ENCODE measurements around the gene ALKBH5.
A peak's percentile ranks its signal among the peaks of the same experiment; 100 is the strongest.
"Not testable (repeated sequence)": the region's sequence is repeated elsewhere in the genome, so short reads cannot be mapped to it uniquely, and the experiment has no call there.

Gene ALKBH5

GRCh38 chr17:18185832-18186626, 2.4 kb downstream of the ALKBH5 start:
- DNase-seq (ENCODE audit: low read depth in 2 of 2), result no peak

DNA sequence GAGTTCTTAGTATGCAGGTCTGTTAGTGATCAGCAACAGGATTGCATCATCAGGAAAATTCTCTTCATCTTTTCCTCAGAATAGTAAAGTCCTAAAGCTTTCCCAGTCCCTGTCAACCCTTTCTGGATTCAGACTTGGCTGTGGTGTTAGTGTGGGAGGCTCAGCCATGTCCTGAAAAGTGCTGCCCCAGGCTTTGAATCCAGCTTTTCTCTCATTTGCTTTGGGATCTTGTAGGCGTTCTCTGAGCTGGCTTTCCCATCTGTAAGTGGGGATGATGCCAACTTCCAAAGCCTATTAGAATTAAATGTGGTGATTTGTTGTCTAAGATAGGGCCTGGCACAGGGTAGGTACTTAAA, 3.0 kb downstream of the ALKBH5 start:
- no peak for DNase-seq (ENCODE audit: low read depth in 2 of 2)

- DNase-seq (ENCODE audit: low read depth in 2 of 2), result no peak
Observed at GRCh38 chr17:18187226-18187625, 3.6 kb downstream of the ALKBH5 start.

DNA sequence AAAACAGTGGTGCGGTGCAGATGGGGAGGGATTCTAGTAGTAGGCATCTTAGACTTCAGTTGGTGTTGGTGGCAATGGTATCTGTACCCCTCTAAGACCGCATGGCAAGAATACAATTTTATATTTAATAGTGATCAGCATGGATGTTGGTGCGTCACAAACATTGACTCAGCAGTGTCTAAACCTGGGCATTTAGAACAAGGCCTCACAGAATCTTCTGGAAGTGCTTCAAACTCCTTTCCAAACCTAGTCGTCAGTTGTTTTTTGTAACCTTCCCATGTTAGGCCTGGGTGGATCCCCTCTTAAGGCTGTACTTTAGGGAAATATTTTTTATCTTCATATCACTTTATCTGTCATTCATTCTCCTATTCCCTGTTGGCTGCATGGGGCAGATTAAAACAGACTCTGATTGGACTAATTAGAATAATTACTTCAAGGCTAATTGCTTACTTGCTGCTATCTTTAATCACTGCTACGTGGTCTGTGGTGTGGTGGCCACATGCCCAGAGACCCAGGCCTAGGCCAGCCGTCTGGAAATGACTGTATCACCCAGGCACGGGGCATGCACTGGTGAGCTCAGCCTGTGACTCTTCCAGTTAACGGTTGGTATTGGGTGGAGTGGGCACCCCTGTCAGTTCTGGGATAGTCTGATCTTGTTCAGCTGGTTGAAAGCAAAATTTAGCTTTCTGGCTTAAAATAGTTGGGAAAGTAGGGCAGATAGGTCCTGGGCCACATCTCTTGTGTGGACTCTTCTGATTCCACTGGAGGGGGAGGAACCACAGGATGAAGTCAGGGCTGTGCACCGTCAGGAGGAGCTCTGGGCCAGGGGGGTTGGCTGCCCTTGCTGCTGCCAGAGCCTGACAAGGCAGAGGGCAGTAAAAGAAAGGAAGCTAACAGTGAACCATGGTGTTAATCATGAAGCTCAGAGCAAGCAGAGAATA, 4.5 kb downstream of the ALKBH5 start:
- no peak for DNase-seq (ENCODE audit: low read depth in 2 of 2)

GRCh38 chr17:18190628-18191235, 7.1 kb downstream of the ALKBH5 start:
- DNase-seq (ENCODE audit: low read depth in 2 of 2), result no peak

GRCh38 chr17:18191236-18191667, 7.6 kb downstream of the ALKBH5 start:
- DNase-seq (ENCODE audit: low read depth in 2 of 2), result no peak

GRCh38 chr17:18191967-18192366, 8.3 kb downstream of the ALKBH5 start:
- no peak for DNase-seq (ENCODE audit: low read depth in 2 of 2)

GRCh38 chr17:18194394-18194793, 10.8 kb downstream of the ALKBH5 start:
- no peak for DNase-seq (ENCODE audit: low read depth in 2 of 2)

- no peak for DNase-seq (ENCODE audit: low read depth in 2 of 2)
Observed at GRCh38 chr17:18194804-18195203, 11.2 kb downstream of the ALKBH5 start.

GRCh38 chr17:18195246-18195645, 11.6 kb downstream of the ALKBH5 start:
- DNase-seq (ENCODE audit: low read depth in 2 of 2), result no peak

- no peak for DNase-seq (ENCODE audit: low read depth in 2 of 2)
Observed at GRCh38 chr17:18197535-18198194, 14.0 kb downstream of the ALKBH5 start.

GRCh38 chr17:18198530-18198929, 14.9 kb downstream of the ALKBH5 start:
- DNase-seq (ENCODE audit: low read depth in 2 of 2), result no peak

GRCh38 chr17:18201108-18201507, 17.5 kb downstream of the ALKBH5 start:
- DNase-seq (ENCODE audit: low read depth in 2 of 2), result no peak

GRCh38 chr17:18203308-18203707, 19.7 kb downstream of the ALKBH5 start:
- no peak for DNase-seq (ENCODE audit: low read depth in 2 of 2)

DNA sequence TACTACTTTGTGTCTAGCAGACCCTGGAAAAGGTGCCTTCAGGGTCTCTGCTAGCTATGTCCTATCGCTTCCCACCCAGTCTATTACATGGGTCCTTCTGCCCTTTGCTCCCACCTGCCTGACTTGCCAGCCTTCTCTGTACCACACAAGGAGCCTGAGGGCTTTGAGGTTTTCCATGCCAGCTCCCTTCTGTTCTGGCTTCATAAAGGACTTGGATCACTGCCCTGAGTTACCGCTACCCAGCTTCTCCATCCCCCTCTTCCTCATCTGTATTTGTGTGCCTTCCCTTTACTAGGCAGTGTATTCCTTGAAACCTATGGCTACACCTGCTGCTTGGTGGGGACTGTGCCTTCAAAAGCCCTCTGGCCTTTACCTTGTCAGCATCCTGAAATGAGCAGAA, 22.2 kb downstream of the ALKBH5 start:
- DNase-seq (ENCODE audit: low read depth in 2 of 2), result no peak

GRCh38 chr17:18206962-18207361, 23.3 kb downstream of the ALKBH5 start:
- no peak for DNase-seq (ENCODE audit: low read depth in 2 of 2)

DNA sequence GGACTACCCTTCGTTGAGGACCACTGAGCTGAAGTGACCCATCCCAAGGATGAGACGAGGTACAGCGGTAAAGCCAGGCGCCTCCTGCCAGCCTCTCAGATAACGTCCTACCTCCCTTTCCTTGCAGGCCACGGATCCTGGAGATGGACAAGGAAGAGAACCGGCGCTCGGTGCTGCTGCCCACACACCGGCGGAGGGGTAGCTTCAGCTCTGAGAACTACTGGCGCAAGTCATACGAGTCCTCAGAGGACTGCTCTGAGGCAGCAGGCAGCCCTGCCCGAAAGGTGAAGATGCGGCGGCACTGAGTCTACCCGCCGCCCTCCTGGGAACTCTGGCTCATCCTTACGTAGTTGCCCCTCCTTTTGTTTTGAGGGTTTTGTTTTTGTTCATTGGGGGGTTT, 24.5 kb downstream of the ALKBH5 start:
- DNase-seq (ENCODE audit: low read depth in 2 of 2), result no peak

- no peak for DNase-seq (ENCODE audit: low read depth in 2 of 2)
Observed at GRCh38 chr17:18213666-18214270, 30.1 kb downstream of the ALKBH5 start.

- not testable (repeated sequence) for DNase-seq (ENCODE audit: low read depth in 2 of 2)
Observed at GRCh38 chr17:18216906-18217305, 33.3 kb downstream of the ALKBH5 start.

DNA sequence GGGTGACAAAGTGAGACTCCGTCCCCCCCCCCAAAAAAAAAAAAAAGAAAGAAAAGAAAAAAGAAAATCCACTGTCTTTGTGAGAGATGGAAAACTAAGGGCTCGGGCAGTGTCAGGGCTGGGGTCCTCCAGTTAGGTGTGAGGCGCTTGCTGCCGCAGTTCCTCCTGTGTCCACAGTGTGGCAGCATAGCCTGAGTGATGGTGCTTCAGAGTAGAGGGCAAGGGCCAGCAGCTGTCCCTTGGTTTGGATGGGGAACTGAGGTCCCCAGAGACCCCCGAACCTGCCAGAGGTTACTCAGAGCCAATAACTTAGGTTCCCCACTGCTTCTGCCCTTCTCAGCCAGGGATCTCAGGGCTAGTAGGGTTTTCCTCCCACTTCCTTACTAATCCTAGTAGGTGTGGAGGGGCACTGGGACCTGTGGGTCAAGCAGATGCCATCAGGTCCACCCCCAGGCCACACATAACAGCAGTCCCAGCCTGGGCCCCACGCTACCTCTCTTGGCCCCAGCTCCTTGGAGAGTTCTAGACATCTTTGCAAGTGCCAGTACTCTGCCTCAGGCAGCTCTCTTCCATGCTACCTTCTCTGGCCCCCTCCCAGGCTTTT, 33.9 kb downstream of the ALKBH5 start:
- DNase-seq (ENCODE audit: low read depth in 2 of 2), result peak; percentile 48 to 58

All from stimulated activated CD8-positive, alpha-beta memory T cell treated with anti-CD3 and anti-CD28 coated beads, Interleukin-7, amount 100 ng/mL, for 4 hours (primary cell).